ENCODE results near the gene NEDD4. TPM values are rescaled to one million over a fixed set of nuclear protein-coding genes. Genes with fewer than 3 reads are reported as not detected.

Gene NEDD4
- total and polyA plus RNA-seq, 2 of the 4 experiments (the other 2 are of a cell fraction), result 27.4 to 80.7 TPM

GRCh38 chr15:56017511-56017910 is 24.1 kb upstream of the NEDD4 start:
- no peak overlapping the region for H4K91ac ChIP-seq (ENCODE audit: insufficient read depth, low read depth, low read length)
- in situ Hi-C loops (cut with MboI; ENCODE audit: low sequenced_read_pairs) (no loop called here), dilution Hi-C loops (cut with HindIII; ENCODE audit: low sequenced_read_pairs, unreplicated experiment) (no loop called here), intact Hi-C loops (cut with micrococcal nuclease) (no loop called here)
- no peak overlapping the region for H2BK15ac ChIP-seq (ENCODE audit: low read depth, low read length)
- ChIA-PET CTCF (interaction anchor here (1.1 to 1.3 kb wide), 3 partner anchors 10 to 16 kb away, joined by 3 to 4 read pairs (median 3); no protein-coding TSS in a partner anchor), POLR2A (ENCODE audit: unreplicated experiment) (no interaction called here)
- H2AK9ac ChIP-seq (replicated peaks; ENCODE audit: low read depth, low read length, poor library complexity), result no peak overlapping the region
- no peaks in the 10 kb centered on the region for H3K9me1 ChIP-seq (ENCODE audit: insufficient read depth, low read length)
- no peaks in the 10 kb centered on the region for H4K20me1 ChIP-seq (ENCODE audit: insufficient read depth, low read length)
- H3K4me1 ChIP-seq (ENCODE audit: control insufficient read depth, insufficient read depth, low read length), result no peaks in the 10 kb centered on the region
- H3K56ac ChIP-seq (ENCODE audit: extremely low read depth, insufficient read depth, low read length), result no peak overlapping the region
- H4K5ac ChIP-seq (ENCODE audit: low read depth, low read length), result no peak overlapping the region
- no peak for ATAC-seq (ENCODE audit: low read depth)
- H3K9me3 ChIP-seq (ENCODE audit: control insufficient read depth, insufficient read depth, low read length), result peaks cover 3% of the 10 kb centered on the region; the same call in 1 of the 2 replicates
- H3K36me3 ChIP-seq (ENCODE audit: control insufficient read depth, insufficient read depth, low read length), result no peaks in the 10 kb centered on the region
- H3K27ac ChIP-seq (ENCODE audit: insufficient read depth, low read length), result no peak overlapping the region
- H2BK120ac ChIP-seq (ENCODE audit: low read depth, low read length), result no peak overlapping the region
- H3K9ac ChIP-seq (ENCODE audit: low read depth, low read length), result no peak overlapping the region
- H3K4me2 ChIP-seq (ENCODE audit: low read depth, low read length), result no peak overlapping the region; the same call in 1 of the 2 replicates
- no TSS peak for BruUV-seq (replicated peaks)
- H2AFZ ChIP-seq (replicated peaks; ENCODE audit: low read length, poor library complexity), result no peak overlapping the region
- DNase-seq, result no peak
- TF ChIP-seq MAZ (IDR thresholded peaks at IDR 0.05; ENCODE audit: borderline replicate concordance, low read depth, low read length) (no peak), NFE2L2 (IDR thresholded peaks at IDR 0.05; ENCODE audit: low read depth, low read length) (no peak), SMC3 (IDR thresholded peaks at IDR 0.05; ENCODE audit: low read depth, low read length) (no peak), CEBPB (IDR thresholded peaks at IDR 0.05; ENCODE audit: low read depth, low read length) (no peak), RAD21 (IDR thresholded peaks at IDR 0.05; ENCODE audit: low read length) (no peak), CTCF (conservative IDR thresholded peaks at IDR 0.05; ENCODE audit: low read depth, low read length) (no peak), MXI1 (IDR thresholded peaks at IDR 0.05; ENCODE audit: borderline replicate concordance, low read depth, low read length) (no peak), BHLHE40 (IDR thresholded peaks at IDR 0.05; ENCODE audit: low read depth, low read length) (no peak), MAFK (IDR thresholded peaks at IDR 0.05; ENCODE audit: low read depth, low read length) (no peak), ELK1 (IDR thresholded peaks at IDR 0.05; ENCODE audit: borderline replicate concordance, low read depth, low read length) (no peak), POLR2A (IDR thresholded peaks at IDR 0.05; ENCODE audit: low read depth, low read length) (no peak), USF2 (IDR thresholded peaks at IDR 0.05; ENCODE audit: low read depth, low read length) (no peak), RFX5 (IDR thresholded peaks at IDR 0.05; ENCODE audit: low read depth, low read length) (no peak), FOS (IDR thresholded peaks at IDR 0.05; ENCODE audit: low read depth, low read length) (no peak), RCOR1 (IDR thresholded peaks at IDR 0.05; ENCODE audit: insufficient replicate concordance, low read length) (no peak), CHD1 (IDR thresholded peaks at IDR 0.05; ENCODE audit: low read depth, low read length) (no peak)
- no CpG with 5 or more reads among the region's 5 CpGs for WGBS, 2 experiments (ENCODE audit: extremely low coverage in 2 of 2, insufficient read length in 1 of 2)
- H3K14ac ChIP-seq (replicated peaks; ENCODE audit: low read depth, low read length), result no peak overlapping the region
- no peak overlapping the region for H3K23ac ChIP-seq (ENCODE audit: low read depth, low read length)
- no peak overlapping the region for H3K4me3 ChIP-seq (ENCODE audit: insufficient read depth, low read depth, low read length)
- no peak overlapping the region for H2BK20ac ChIP-seq (ENCODE audit: low read depth, low read length)
- no peaks in the 10 kb centered on the region for H3K79me1 ChIP-seq (ENCODE audit: low read depth in 1 of 2, low read length in 2 of 2)
- H3K4ac ChIP-seq (ENCODE audit: low read depth, low read length), result no peak overlapping the region
- H4K8ac ChIP-seq (ENCODE audit: low read depth in 2 of 2, low read length in 2 of 2), result no peak overlapping the region
- no peak overlapping the region for H2BK5ac ChIP-seq (ENCODE audit: low read depth, low read length, poor library complexity, severe bottlenecking)
- no peaks in the 10 kb centered on the region; the same call in none of the 2 replicates for H3K27me3 ChIP-seq (ENCODE audit: control insufficient read depth, insufficient read depth, low read length)
- H3K18ac ChIP-seq (ENCODE audit: low read depth, low read length), result no peak overlapping the region
- H2AK5ac ChIP-seq (ENCODE audit: low read depth, low read length), result no peak overlapping the region

All from IMR-90 (cell line).